Measurements from ENCODE around the gene HOXD10.
A peak's percentile ranks its signal among the peaks of the same experiment; 100 is the strongest.

HOXD10 gene

DNA sequence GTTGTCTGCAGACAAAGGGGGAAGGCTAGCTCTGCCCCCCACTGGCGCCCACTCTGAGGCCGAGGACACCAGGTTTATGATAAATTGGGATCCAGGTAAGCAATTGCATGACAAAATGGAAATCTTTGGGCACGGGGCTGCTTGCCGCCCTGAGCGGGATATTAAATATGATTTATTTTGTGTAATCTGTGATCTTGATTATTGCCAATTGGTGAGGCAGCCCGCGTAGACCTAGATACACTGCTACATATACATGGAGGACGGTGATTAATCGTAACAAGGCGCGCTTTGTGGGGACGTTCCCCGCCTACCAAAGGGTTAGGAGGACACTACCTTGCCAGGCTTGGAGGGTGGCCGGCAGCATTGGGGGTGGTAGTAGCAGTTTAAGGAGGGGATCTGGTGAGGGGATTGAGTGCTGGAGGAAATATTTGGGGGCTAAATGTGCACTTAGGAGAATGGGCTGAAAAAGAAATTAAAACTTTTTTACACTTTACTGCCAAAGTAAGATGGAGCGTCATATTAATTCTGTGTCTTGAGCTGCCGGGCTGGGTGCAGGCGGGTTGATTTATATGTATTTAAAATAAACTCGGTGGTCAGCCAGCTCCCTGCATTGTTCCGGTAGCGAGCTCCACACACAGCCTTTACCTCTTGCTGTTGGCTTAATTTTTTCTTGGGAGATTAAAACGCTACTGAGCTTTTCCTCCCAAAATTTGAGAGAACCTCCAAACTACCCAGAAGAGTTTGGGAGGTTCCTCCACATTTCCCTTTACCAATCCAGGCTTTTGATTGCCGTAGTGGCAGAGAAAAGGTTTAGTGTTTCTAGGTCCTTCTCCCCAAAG lies 44.6 kb downstream of the HOXD10 start:
- no peak overlapping the region for H2BK15ac ChIP-seq (ENCODE audit: low read depth, poor library complexity, severe bottlenecking)
- H3K4ac ChIP-seq (ENCODE audit: low read depth in 1 of 2, low read length in 2 of 2): no peak overlapping the region
- no peak overlapping the region for H4K91ac ChIP-seq (ENCODE audit: low read length)
- no peak overlapping the region for H3K4me2 ChIP-seq (ENCODE audit: low read length, poor library complexity, severe bottlenecking)
- H2BK120ac ChIP-seq (ENCODE audit: low read depth, low read length): no peak overlapping the region
- H3K9me3 ChIP-seq (ENCODE audit: control insufficient read depth, low read length): no peaks in the 10 kb centered on the region
- no peaks in the 10 kb centered on the region for H3K36me3 ChIP-seq (ENCODE audit: control insufficient read depth in 1 of 2, insufficient read depth in 2 of 2, low read depth in 1 of 2, low read length in 2 of 2)
- no peak overlapping the region for H2AFZ ChIP-seq (ENCODE audit: low read depth, low read length)
- H4K8ac ChIP-seq (ENCODE audit: low read length): no peak overlapping the region
- H2AK5ac ChIP-seq (ENCODE audit: low read length, severe bottlenecking): no peak overlapping the region
- DNase-seq: no peak
- H3K79me1 ChIP-seq (replicated peaks; ENCODE audit: low read length, poor library complexity, severe bottlenecking): peaks cover 2% of the 10 kb centered on the region
- H3K18ac ChIP-seq (ENCODE audit: low read depth in 1 of 2, low read length in 2 of 2): no peak overlapping the region
- WGBS: 30% methylated on average over 22 of the region's 22 CpGs
- peak overlapping the region; percentile 78 for H3K9ac ChIP-seq (ENCODE audit: low read length)
- H3K14ac ChIP-seq (ENCODE audit: low read length in 2 of 2): no peak overlapping the region
- no peak overlapping the region for H2BK12ac ChIP-seq (ENCODE audit: low read length in 2 of 2)
- H3K4me1 ChIP-seq (ENCODE audit: control insufficient read depth, insufficient read depth, low read depth, low read length): peaks cover 35% of the 10 kb centered on the region
- H3K4me3 ChIP-seq (ENCODE audit: insufficient read depth in 1 of 2, low read depth in 1 of 2, low read length in 2 of 2): peak overlapping the region in 1 of 2 experiments; percentile 69
- H2BK5ac ChIP-seq (ENCODE audit: low read depth, low read length, poor library complexity, severe bottlenecking): no peak overlapping the region
- H3K27me3 ChIP-seq (ENCODE audit: control insufficient read depth in 1 of 2, insufficient read depth in 1 of 2, low read length in 2 of 2): peaks cover 0 to 100% of the 10 kb centered on the region in 2 experiments
- no peak overlapping the region for H3K23ac ChIP-seq (ENCODE audit: low read length in 2 of 2)
- no peak overlapping the region for H3K27ac ChIP-seq (ENCODE audit: low read length, poor library complexity, severe bottlenecking)

DNA sequence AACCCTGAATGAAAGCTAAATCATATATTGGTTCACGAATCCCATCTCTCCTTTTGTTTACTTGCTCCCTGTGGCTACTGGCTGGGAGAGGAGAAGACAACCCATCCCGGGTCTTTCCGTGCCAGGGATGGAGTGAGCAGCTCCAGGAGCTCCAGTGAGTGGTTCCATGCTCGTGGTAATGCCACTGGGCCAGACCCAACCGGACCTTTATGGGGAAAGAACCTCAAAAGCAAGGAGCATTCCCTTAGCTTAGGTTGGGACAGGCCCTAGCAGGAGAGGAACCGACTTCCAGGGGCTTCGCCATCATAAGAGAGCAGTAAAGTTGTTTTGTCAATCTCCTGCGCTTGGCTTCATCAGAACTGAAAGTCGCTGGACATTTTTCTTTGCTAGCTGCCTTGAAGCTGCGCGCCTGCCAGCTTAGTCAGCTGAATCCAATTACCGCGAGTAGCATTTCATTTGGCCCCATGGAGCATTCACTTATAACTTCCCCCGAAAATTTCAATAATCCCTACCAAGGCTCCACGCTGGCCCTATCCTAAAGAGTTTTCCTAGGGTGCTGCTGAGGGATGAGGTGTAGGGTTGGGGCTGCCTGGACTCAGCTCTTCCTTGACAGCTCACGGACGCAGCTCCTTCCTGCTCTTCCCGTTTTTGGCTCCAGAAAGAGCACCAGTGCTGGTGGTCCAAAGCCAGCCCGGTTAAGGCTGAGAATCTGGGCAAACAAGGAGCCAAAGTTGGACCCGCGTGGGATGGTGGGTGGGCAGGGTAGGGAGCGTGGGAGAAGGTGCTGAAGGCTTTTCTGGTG lies 45.4 kb downstream of the HOXD10 start:
- H2AK5ac ChIP-seq (ENCODE audit: low read length, severe bottlenecking): no peak overlapping the region
- H3K23ac ChIP-seq (ENCODE audit: low read length in 2 of 2): no peak overlapping the region
- H3K14ac ChIP-seq (ENCODE audit: low read length in 2 of 2): no peak overlapping the region
- no peak overlapping the region for H3K27ac ChIP-seq (ENCODE audit: low read length, poor library complexity, severe bottlenecking)
- H3K9ac ChIP-seq (ENCODE audit: low read length): peak overlapping the region; percentile 78
- no peaks in the 10 kb centered on the region for H3K79me1 ChIP-seq (replicated peaks; ENCODE audit: low read length, poor library complexity, severe bottlenecking)
- no peak for DNase-seq
- no peaks in the 10 kb centered on the region for H3K9me3 ChIP-seq (ENCODE audit: control insufficient read depth, low read length)
- no peak overlapping the region for H2BK120ac ChIP-seq (ENCODE audit: low read depth, low read length)
- no peaks in the 10 kb centered on the region for H3K36me3 ChIP-seq (ENCODE audit: control insufficient read depth in 1 of 2, insufficient read depth in 2 of 2, low read depth in 1 of 2, low read length in 2 of 2)
- no peak overlapping the region for H2AFZ ChIP-seq (ENCODE audit: low read depth, low read length)
- no peak overlapping the region for H4K8ac ChIP-seq (ENCODE audit: low read length)
- 8% methylated on average over 17 of the region's 22 CpGs for WGBS
- no peak overlapping the region for H3K4ac ChIP-seq (ENCODE audit: low read depth in 1 of 2, low read length in 2 of 2)
- no peak overlapping the region for H2BK15ac ChIP-seq (ENCODE audit: low read depth, poor library complexity, severe bottlenecking)
- H3K27me3 ChIP-seq (ENCODE audit: control insufficient read depth in 1 of 2, insufficient read depth in 1 of 2, low read length in 2 of 2): peaks cover 0 to 98% of the 10 kb centered on the region in 2 experiments
- peak overlapping the region in 1 of 2 experiments; percentile 69 for H3K4me3 ChIP-seq (ENCODE audit: insufficient read depth in 1 of 2, low read depth in 1 of 2, low read length in 2 of 2)
- H3K4me2 ChIP-seq (ENCODE audit: low read length, poor library complexity, severe bottlenecking): no peak overlapping the region
- no peak overlapping the region for H2BK12ac ChIP-seq (ENCODE audit: low read length in 2 of 2)
- H3K18ac ChIP-seq (ENCODE audit: low read depth in 1 of 2, low read length in 2 of 2): no peak overlapping the region
- H4K91ac ChIP-seq (ENCODE audit: low read length): no peak overlapping the region
- H3K4me1 ChIP-seq (ENCODE audit: control insufficient read depth, insufficient read depth, low read depth, low read length): peaks cover 33% of the 10 kb centered on the region
- H2BK5ac ChIP-seq (ENCODE audit: low read depth, low read length, poor library complexity, severe bottlenecking): no peak overlapping the region

DNA sequence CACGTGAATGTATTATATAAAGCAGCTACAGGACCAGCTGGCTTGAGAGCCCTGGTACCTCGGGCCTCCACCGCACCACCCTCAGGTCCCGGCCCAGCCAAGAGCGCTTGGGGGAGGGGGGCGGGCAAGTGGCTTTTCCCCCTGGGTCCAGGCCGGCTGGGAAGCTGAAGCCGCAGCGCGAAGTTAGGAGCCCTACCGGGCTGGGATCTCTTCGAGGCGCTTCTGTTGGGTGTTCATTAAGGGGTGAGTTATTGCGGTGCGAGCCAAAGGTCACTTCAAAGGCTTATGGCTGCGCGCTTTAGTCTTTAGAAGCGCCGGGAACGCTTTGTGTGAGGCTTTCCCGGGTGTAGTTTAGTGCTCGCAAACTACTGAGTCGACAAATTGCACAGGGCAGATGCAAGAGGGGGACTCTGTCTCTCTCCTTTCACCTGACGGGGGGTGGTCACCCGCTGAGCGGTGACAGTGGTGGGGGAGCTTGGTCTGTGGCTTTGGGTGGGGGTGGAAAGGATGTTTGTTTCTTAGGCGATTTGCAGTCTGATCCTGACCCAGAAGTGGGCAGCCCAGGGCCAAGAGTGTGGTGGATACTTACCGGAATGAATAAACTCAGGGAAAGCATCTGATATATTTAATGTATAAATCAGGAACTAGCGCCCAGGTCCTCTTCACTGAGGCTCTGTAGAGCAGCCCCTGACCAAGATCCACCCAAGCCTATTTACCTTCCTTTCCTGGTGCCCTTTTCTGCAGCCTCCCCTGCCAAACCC lies 46.5 kb downstream of the HOXD10 start:
- Histone ChIP-seq H2BK120ac (ENCODE audit: low read depth, low read length) (no peak overlapping the region), H3K9me3 (ENCODE audit: control insufficient read depth, low read length) (no peaks in the 10 kb centered on the region)

More for the DNA sequence above, 46.5 kb downstream of the HOXD10 start:
- H3K4me2 ChIP-seq (ENCODE audit: low read length, poor library complexity, severe bottlenecking): no peak overlapping the region
- H3K36me3 ChIP-seq (ENCODE audit: control insufficient read depth in 1 of 2, insufficient read depth in 2 of 2, low read depth in 1 of 2, low read length in 2 of 2): no peaks in the 10 kb centered on the region
- H4K8ac ChIP-seq (ENCODE audit: low read length): no peak overlapping the region
- H3K79me1 ChIP-seq (replicated peaks; ENCODE audit: low read length, poor library complexity, severe bottlenecking): no peaks in the 10 kb centered on the region
- no peak overlapping the region for H2BK15ac ChIP-seq (ENCODE audit: low read depth, poor library complexity, severe bottlenecking)
- H3K4ac ChIP-seq (ENCODE audit: low read depth in 1 of 2, low read length in 2 of 2): no peak overlapping the region
- H3K4me1 ChIP-seq (ENCODE audit: control insufficient read depth, insufficient read depth, low read depth, low read length): peaks cover 27% of the 10 kb centered on the region
- H2AFZ ChIP-seq (ENCODE audit: low read depth, low read length): no peak overlapping the region
- 2% methylated on average over 26 of the region's 29 CpGs for WGBS
- H3K18ac ChIP-seq (ENCODE audit: low read depth in 1 of 2, low read length in 2 of 2): no peak overlapping the region
- H3K27me3 ChIP-seq (ENCODE audit: control insufficient read depth in 1 of 2, insufficient read depth in 1 of 2, low read length in 2 of 2): peaks cover 0 to 95% of the 10 kb centered on the region in 2 experiments
- no peak overlapping the region for H3K14ac ChIP-seq (ENCODE audit: low read length in 2 of 2)
- H2AK5ac ChIP-seq (ENCODE audit: low read length, severe bottlenecking): no peak overlapping the region
- H2BK5ac ChIP-seq (ENCODE audit: low read depth, low read length, poor library complexity, severe bottlenecking): no peak overlapping the region
- H3K27ac ChIP-seq (ENCODE audit: low read length, poor library complexity, severe bottlenecking): no peak overlapping the region
- no peak for DNase-seq
- H3K23ac ChIP-seq (ENCODE audit: low read length in 2 of 2): no peak overlapping the region
- no peak overlapping the region for H2BK12ac ChIP-seq (ENCODE audit: low read length in 2 of 2)
- no peak overlapping the region for H3K9ac ChIP-seq (ENCODE audit: low read length)
- H3K4me3 ChIP-seq (ENCODE audit: insufficient read depth in 1 of 2, low read depth in 1 of 2, low read length in 2 of 2): no peak overlapping the region
- H4K91ac ChIP-seq (ENCODE audit: low read length): no peak overlapping the region

All from mesenchymal stem cell (in vitro differentiated cells and primary cell).